GM21723 (cell line): Measurements from ENCODE around the gene ETS2.

ENCODE experiments used
- ATAC-seq: cut with Tn5 transposase; IDR thresholded peaks from one replicate; pipeline ENCODE4 v1.9.1; 2021; ENCODE audit warnings: mild to moderate bottlenecking, moderate library complexity; ENCODE audit not compliant: unreplicated experiment

The ETS2 gene

GRCh38 chr21:38777015-38777414, 28.7 kb upstream of the ETS2 start:
- ATAC-seq: no peak

DNA sequence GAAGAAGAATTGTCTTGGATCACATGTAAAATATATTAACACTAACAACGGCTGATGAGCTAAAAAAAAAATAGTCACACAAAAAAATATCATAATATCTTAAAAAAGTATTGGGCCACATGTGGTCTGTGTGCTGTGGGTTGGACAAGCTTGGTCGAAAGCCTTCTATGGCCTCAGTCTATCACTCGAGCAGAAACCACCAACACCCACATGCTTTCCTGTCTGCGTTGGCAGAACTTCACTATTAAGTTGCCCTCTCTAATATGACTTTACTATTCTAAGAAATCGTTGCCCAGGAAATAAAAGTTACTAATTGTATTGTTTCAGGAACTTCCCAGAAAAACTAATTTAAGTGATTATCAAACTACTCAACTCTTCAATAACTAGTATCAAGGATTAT, 28.2 kb upstream of the ETS2 start:
- no peak for ATAC-seq

DNA sequence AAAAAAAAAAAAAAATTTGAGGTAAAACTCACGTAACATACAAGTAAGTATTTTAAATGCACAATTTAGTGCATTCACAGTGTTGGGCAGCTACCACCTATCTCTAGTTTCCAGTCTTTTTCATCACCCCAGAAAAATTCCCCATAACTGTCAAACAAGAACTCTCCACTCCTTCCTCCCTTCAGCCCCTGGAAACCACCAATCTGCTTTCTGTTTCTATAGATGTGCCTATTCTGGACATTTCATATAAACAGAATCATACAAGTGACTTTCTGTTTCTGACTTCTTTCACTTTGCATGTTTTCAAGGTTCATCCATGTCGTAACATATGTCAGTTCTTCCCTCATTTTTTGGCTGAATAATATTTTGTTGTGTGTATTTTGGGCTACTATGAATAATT, 24.9 kb upstream of the ETS2 start:
- peak; percentile 81 for ATAC-seq

DNA sequence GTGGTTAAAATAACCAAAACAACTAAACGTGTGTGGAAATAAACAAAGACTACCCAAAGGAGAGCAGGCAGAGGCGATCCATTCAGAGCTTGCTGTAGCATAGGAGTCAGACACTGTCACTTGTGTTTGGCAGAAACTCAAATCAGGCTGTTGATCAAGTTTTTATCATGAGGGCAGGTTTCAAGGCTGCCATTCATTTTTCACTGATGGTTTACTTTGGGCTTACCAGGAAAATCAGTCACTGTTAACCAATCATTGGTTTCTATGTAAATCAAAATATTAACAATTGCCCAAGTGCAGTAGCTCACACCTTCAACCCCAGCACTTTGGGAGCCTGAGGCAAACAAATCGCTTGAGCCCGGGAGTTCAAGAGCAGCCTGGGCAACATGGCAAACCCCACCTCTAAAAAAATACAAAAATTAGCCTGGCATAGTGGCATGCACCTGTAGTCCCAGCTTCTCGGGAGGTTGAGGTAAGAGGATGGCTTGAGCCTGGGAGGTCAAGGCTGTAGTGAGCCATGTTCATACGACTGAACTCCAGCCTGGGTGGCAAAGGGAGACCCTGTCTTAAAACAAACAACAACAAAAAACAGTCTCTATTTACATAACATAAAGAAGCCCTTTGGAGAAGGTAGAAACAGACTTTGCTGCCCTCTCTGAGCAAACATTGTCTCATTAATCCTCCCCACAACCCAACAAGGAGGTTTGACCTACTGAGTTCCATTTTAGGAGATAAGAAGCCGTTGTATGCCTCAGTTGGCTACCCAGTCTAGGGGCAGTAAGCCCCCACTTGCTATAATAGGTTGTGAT, 21.1 kb upstream of the ETS2 start:
- no peak for ATAC-seq

- no peak for ATAC-seq
Observed at GRCh38 chr21:38785483-38785882, 20.2 kb upstream of the ETS2 start.

- no peak for ATAC-seq
Observed at GRCh38 chr21:38787016-38787415, 18.7 kb upstream of the ETS2 start.

DNA sequence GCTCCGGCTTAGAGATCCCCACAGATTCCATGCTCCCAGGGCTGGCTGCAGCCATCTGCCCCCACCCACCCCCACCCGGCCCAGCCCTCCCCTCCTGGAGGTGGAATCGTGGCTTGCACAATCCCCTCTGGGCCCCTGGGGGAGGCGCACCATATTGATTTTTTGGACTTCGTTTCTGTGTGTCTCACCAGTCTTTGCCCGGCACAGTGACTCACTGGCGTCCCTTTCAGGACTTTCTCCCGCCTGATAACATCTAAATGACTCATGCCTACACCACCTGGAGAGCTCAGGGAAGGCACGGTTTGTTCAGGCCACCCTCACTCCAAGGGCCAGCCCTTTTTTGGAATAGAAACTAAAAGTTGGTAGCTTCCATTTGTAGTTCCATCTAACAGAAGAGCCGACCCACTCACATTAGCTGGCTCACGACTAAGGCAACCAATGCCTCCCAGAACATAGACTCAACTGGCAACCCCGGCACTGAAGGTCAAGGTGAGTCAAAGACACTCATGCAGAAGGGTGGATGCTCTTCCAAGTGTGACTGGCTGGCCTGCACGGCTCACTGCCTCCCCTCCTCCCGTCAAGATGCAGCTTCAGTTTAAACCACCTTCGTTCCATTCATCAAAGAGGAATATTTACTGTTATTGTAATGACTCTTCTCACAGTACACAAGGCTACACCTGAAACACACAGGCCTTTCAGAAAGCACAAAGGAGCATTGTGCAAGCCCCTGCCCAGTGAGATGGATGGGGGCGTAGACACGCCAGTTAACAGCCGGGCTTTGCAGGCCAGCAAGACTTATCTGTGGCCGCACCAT, 18.1 kb upstream of the ETS2 start:
- no peak for ATAC-seq

DNA sequence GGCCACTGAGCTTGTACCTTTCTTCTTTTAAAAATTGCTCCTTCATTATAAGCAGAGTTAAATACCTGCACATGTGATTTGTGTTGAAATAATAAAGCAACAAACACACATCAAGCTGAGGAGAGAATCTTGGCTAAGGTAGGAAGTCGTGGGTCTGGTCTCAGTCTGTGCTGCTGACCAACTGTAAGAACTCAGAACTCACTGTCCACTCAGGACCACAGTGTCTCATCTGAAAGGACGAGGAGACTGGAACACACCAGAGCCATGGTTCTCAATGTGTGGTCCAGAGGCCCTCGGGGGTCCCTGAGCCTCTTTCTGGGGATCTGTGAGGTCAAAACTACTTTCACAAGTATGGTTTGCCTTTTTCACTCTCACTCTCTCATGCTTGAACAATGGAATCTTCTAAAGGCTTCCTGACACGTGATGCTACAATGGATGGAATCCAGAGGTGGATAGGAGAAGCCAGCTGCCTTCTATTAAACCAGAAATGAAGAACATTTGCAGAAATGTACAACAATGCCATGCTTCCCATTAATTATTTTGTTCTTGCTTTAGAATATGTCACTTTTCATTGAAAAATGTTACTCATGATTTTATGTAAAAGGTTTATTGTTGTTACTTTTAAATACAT, 17.3 kb upstream of the ETS2 start:
- no peak for ATAC-seq

GRCh38 chr21:38789275-38789674, 16.5 kb upstream of the ETS2 start:
- ATAC-seq: no peak

DNA sequence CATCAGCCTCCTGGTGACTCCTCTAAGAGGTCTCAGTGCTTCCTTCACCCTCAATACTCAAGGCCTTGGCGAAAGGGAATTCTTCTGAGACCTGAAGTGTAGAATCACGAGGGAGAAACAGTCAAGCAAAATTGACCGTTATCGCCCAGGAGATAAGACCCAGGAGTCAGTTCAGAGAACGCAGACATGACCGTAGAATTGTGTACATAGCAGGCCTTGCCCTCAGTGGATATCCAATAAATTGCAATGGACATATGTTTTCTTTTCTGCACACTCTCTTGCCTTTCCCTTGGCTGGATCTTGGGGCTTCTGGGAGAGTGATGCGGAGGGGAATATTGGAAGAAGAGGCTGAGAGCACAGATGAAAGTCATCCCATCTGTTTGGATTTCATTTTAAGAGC, 15.7 kb upstream of the ETS2 start:
- no peak for ATAC-seq

DNA sequence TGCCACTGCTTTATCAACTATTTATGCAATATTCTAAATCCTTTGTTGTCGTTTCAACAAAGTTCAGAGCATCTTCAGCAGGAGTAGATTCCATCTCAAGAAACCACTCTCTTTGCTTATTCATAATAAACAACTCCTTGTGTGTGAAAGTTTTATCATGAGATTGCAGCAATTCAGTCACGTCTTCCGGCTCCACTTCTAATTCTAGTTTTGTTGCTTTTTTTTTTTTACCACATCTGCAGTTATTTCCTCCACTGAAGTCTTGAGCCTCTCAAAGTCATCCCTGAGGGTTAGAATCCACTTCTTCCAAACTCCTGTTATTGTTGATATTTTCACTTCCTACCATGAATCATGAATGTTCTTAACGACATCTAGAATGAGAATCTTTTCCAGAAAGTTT, 14.8 kb upstream of the ETS2 start:
- no peak for ATAC-seq

- no peak for ATAC-seq
Observed at GRCh38 chr21:38792676-38793459, 12.9 kb upstream of the ETS2 start.

DNA sequence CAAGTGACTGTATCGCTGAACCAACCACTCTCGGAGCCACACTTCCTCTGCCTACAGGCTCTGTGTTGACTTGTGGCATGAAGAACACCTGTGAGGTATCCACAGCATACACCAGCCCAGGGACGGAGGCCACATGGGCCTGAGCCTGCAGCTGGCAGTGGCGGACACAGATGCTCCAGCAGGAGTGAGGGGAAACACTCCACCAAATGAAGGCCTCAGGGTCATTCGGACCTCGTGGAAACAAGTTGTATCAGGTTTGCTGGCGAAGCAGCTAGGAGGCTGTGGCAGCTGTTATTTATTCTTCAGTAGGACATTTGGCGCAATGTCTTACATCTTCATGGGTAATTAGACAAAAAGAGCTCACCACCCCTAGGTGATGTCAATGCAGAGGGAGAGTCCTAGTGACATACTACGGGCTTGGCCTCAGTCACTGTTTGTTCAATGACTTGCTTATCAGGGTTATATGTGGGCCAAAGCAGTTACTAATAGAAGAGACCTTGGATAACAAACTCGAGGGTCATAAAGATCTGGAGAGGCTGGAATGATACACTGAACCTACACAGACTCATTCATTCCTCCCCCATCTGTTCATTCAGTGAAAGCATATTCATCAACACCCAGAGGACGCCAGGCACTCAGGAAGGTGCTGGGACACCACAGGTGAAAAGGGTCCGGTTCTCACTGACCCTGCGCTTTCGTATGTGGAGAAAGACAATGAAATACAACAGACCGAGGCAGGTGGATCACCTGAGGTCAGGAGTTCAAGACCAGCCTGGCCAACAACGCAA, 11.6 kb upstream of the ETS2 start:
- no peak for ATAC-seq

GRCh38 chr21:38794978-38795377, 10.8 kb upstream of the ETS2 start:
- ATAC-seq: no peak

DNA sequence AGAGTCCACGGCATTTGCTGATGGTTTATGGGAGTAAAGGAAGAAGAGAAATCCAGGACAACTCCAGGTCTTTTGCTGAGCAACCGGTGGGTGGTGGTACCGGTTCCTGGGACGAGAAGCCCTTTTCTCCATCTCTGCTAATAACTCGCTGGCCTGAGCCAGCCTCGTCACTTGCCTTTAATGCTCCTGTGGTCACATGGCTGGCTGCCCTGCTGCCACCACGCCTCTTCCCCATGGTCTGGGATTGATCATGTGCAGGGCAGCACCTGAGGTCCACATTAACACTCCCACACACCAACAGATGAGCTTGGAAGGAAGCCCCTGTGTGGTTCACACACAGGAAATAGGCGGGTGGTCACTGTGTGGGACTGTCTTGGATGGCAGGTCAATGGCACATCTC, 10.3 kb upstream of the ETS2 start:
- ATAC-seq: no peak

DNA sequence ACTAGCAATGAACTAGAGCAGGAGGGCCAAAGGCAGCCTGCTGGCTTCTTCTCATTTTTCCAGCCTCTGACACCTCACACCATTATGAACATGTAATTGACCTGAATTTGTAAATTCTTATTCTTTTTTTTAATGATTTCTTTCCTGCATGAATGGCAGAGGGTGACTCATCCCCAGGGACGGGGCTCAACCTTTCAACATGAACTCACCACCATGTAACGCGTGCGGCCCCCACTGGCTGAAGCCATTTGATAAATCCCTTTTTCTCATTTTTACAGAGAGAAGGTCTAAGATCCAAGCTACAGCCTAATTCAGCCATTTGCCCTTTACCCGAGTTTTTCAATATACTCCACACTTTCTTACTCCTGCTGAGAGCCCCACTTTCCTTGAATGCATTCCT, 9.3 kb upstream of the ETS2 start:
- ATAC-seq: no peak

GRCh38 chr21:38797470-38797869, 8.3 kb upstream of the ETS2 start:
- ATAC-seq: no peak

DNA sequence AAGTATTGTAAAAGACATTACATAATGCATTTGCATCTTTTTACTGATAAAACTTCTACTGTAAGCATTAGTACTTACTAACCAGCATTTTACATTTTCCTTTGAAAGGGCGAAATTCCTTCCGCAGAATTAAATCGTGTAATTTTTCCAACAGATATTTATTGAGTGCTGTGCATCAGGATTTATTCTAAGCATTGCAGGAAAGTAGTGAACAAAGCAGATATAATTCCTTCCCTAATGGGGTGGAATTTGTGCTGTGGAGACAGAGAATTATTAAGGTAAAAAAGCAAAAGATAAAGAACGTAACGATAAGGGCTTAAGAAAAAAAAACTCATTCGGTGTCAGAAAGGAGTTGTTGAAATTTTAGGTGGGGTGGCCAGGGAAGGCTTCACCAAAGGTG, 7.6 kb upstream of the ETS2 start:
- no peak for ATAC-seq

DNA sequence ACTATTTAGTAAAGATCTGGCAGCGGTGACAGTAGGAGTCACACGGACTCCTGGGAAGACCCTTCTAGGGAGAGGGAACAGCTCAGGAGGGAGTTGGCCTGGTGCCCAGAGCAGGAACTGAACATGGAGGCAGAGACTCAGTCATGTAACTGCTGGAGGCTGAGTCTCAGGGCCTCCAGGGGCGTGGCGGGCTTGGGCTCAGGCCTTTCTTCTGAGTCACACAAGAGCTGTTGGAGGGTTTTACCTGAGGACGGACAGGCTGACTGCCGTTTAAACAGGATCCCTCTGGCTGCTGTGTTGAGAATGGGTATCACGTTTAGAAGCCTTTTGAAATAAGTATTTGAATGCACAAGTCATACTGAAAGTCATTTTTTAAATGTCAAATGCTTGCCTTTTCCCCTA, 7.2 kb upstream of the ETS2 start:
- ATAC-seq: peak; percentile 55

DNA sequence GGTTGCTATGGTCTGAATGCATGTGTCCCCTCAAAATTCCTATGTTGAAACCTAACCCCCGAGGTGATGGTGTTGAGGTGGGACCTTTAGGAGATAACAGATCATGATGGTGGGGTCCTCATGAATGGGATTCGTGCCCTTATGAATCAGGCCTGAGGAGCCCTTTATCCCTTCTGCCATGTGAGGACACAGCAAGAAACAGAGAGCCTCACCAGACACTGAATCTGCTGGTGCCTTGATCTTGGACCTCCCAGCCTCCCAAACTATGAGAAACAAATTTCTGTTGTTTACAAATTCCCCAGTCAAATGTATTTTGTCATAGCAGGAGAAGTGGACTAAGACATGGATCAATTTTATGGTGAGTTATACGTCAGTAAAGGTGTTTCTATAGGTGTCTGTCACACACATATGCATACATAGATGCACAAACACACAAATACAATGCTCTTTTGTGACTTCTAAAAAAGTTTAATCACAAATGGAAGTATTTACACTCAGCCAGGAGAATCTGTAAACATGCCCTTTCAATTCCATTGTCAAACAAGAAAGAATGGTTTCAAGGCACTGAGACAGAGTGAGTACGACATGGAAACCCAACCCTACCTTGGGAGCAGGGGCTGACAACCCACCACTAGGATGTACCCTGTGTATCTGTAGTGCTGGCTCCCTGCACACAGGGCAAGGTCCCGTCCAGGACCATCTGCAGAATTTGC, 5.5 kb upstream of the ETS2 start:
- no peak for ATAC-seq
